T-helper 1 cell treated with Interleukin-12 subunit alpha and Interleukin-12 subunit beta and Interleukin-4 antibody, amounts not matched to agents 30 μg/mL and 1 μg/mL, for 36 hours (primary cell): ENCODE measurements around the gene SNAP47.

Experiments used
- H3K27ac Mint-ChIP-seq: one replicate; pipeline ENCODE4 v1.8.0; 2021; ENCODE audit warnings: mild to moderate bottlenecking, mixed read lengths
- H3K27me3 Mint-ChIP-seq: one replicate; pipeline ENCODE4 v1.8.0; 2021; ENCODE audit warnings: low read depth, mixed read lengths
- H3K36me3 Mint-ChIP-seq: one replicate; pipeline ENCODE4 v1.8.0; 2021; ENCODE audit warnings: low read depth, mixed read lengths
- H3K4me1 Mint-ChIP-seq: one replicate; pipeline ENCODE4 v1.8.0; 2021; ENCODE audit warnings: low read depth, mixed read lengths
- H3K4me3 Mint-ChIP-seq: one replicate; pipeline ENCODE4 v1.8.0; 2021; ENCODE audit warnings: mild to moderate bottlenecking, moderate library complexity, mixed read lengths
- H3K9me3 Mint-ChIP-seq: one replicate; pipeline ENCODE4 v1.8.0; 2021; ENCODE audit warnings: mixed read lengths

Gene SNAP47

DNA sequence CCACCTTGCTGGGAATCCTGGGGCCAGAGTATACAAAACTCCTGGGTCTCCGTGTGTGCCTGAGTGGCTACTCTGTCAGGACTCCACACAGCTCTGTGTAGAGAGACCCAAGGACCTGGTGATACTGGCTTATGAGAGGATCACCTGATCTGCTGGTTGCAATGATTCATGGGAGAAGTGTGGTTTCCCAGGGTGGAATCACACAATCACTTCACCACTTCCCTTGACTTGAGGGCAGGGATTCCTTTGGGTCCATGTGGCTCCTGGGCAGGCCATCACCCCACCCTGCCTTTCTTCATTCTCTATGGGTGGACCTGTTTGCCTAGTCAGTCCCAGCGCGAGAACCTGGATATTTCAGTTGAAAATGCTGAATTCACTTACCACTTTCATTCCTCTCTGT is 93.6 kb downstream of the SNAP47 start:
- peaks cover 9% of the 10 kb centered on the region for H3K27me3 Mint-ChIP-seq
- H3K4me1 Mint-ChIP-seq, result no peaks in the 10 kb centered on the region
- H3K9me3 Mint-ChIP-seq, result peaks cover 24% of the 10 kb centered on the region
- H3K27ac Mint-ChIP-seq, result no peak overlapping the region
- H3K4me3 Mint-ChIP-seq, result no peak overlapping the region
- no peaks in the 10 kb centered on the region for H3K36me3 Mint-ChIP-seq
